ENCODE measurements around the gene NIPAL4. TPM values are rescaled to one million over a fixed set of nuclear protein-coding genes. Genes with fewer than 3 reads are reported as not detected.

NIPAL4 gene
- polyA plus RNA-seq, 3 donors, result 0.32 to 0.62 (median 0.39) TPM

Other genes with a start within 250 kb of the NIPAL4 start
- gene CYFIP2, start 194.1 kb upstream of the NIPAL4 start, polyA plus RNA-seq (ENCODE audit: insufficient read length in 3 of 3), result 100 to 1,000 TPM; 103 to 142 (median 109) TPM
- gene ADAM19, start 115.6 kb downstream of the NIPAL4 start, polyA plus RNA-seq (ENCODE audit: insufficient read length in 3 of 3), result 10 to 100 TPM in 1 of 3 donors, 1 to 10 TPM in 2; 8.4 to 11.6 (median 8.7) TPM
- under 1 TPM; 0.33 to 0.55 (median 0.45) TPM for gene SOX30, start 192.2 kb downstream of the NIPAL4 start, polyA plus RNA-seq (ENCODE audit: insufficient read length in 3 of 3)
- gene C5orf52, start 211.3 kb downstream of the NIPAL4 start, polyA plus RNA-seq (ENCODE audit: insufficient read length in 3 of 3), result not detected

Data from renal cortex interstitium (tissue), 3 donors.